Heart right ventricle (tissue), 16 donors: ENCODE data around the gene JADE2. TPM values are rescaled to one million over a fixed set of nuclear protein-coding genes. Genes with fewer than 3 reads are reported as not detected.
"Not testable (repeated sequence)": the region's sequence is repeated elsewhere in the genome, so short reads cannot be mapped to it uniquely, and the experiment has no call there.

Experiments
- ATAC-seq, 8 donors: fragments of 200-7000 bp; cut with Tn5 transposase; one replicate each; pipeline ENCODE4 v1.9.1; 2020; ENCODE audit warnings: mild to moderate bottlenecking in 8 of 8, moderate library complexity in 8 of 8, moderate number of reproducible peaks in 1 of 8
- DNase-seq, 2 donors: peaks; one replicate each; pipeline ENCODE4 v3.0.0-alpha.2; 2020
- H3K27ac ChIP-seq, 10 donors: fragments of 200-600 bp; sonication (generic) in 2 of 10; one replicate each; pipeline versions ENCODE4 v1.5.0 to v1.8.0; 2020 to 2022; ENCODE audit warnings: mild to moderate bottlenecking in 3 of 10
- H3K27me3 ChIP-seq, 7 donors: fragments of 200-600 bp; one replicate each; pipeline ENCODE4 v1.8.0; 2021 to 2022; ENCODE audit warnings: mild to moderate bottlenecking in 2 of 7
- H3K36me3 ChIP-seq, 9 donors: fragments of 200-600 bp; sonication (generic) in 1 of 9; one replicate each; pipeline versions ENCODE4 v1.5.0 to v1.8.0; 2020 to 2022; ENCODE audit warnings: mild to moderate bottlenecking in 2 of 9
- H3K4me1 ChIP-seq, 9 donors: fragments of 200-600 bp; sonication (generic) in 1 of 9; one replicate each; pipeline versions ENCODE4 v1.5.0 to v1.8.0; 2020 to 2022; ENCODE audit warnings: mild to moderate bottlenecking in 4 of 9
- H3K4me3 ChIP-seq, 10 donors: fragments of 200-600 bp; sonication (generic) in 2 of 10; one replicate each; pipeline versions ENCODE4 v1.5.0 to v1.8.0; 2020 to 2022; ENCODE audit warnings: mild to moderate bottlenecking in 7 of 10, moderate library complexity in 2 of 10
- H3K9me3 ChIP-seq, 11 donors: fragments of 200-600 bp in 10 of 11; sonication (generic) in 2 of 11; one replicate each; pipeline versions ENCODE4 v1.5.0 to v1.8.0; 2013 to 2022; ENCODE audit warnings: mild to moderate bottlenecking in 2 of 11, control low read depth in 1 of 11, moderate library complexity in 1 of 11
- WGBS, 2 donors: extraction: QIAGEN DNeasy Blood & Tissue Kit; methylation state at CpG; one replicate each; pipeline ENCODE4 v1.1.7; 2013; ENCODE audit warnings: inconsistent platforms in 1 of 2; 5-methylcytosine and 5-hydroxymethylcytosine counted together
- intact Hi-C, 10 donors: fragments of 100-400 bp; cut with DNase I; formaldehyde crosslinking; loops; one replicate each; pipeline versions ENCODE4 v1.11.1 to v1.14.2; 2022
- polyA plus RNA-seq, 2 donors: library from polyadenylated mRNA; stranded (reverse); fragments of 200-250 nt; gene quantifications; one replicate each; pipeline ENCODE4 v1.2.3, GENCODE V29; 2013
- total RNA-seq, 10 donors: library from RNA; stranded (reverse); fragmentation: NEBNext Ultra II Directional in 3 of 10; extraction: Animal tissue kit (Norgen Biotek cat#: 25700) in 3 of 10; gene quantifications; one replicate each; pipeline versions ENCODE4 v1.2.1 to v1.2.4, GENCODE V29; 2021 to 2023
- TF ChIP-seq, protein P1 (sequence below), 9 donors: fragments of 200-600 bp; sonication (generic) in 2 of 9; IDR thresholded peaks; one replicate each; pipeline versions ENCODE4 v1.5.0 to v1.8.0; 2021 to 2022; ENCODE audit warnings: antibody characterized with exemption in 9 of 9, mild to moderate bottlenecking in 5 of 9, moderate library complexity in 1 of 9
- donor health status: Arrhythmogenic right ventricular cardiomyopathy.
- donor health status: ischemic (EF 13 %, LVEDD 7.1; RV severe dilation, severe dysfunction).
- donor health status: healthy with polysubstance abuse.
- donor health status: DM: no; HTN: yes; CAD: no.
- donor health status: DM: no; HTN: no; CAD: no.
- donor health status: ischemic (EF 25% LVEDD 6.9; RV normal size, moderate dysfunction).
- donor health status: ischemic (EF 25% LVEDD 5.7; RV mildly dilated, moderate dysfunction).
- donor health status: healthy.
- donor health status: DM: yes; HTN: yes; CAD: no.
- donor health status: Ischemic cardiomyopathy.
- donor health status: ischemic (EF 35%, LVEDD 5.7; RV mildly dilated, moderate dysfunction).
- donor health status: nonischemic (EF 11% LVEDD 7.7; RV severe dilation, severe dysfunction).
- donor health status: DM: yes; HTN: yes; CAD: no.
- donor health status: PGD.
- donor health status: ischemic (EF 29% LVEDD 5.4; RV normal size, mild dysfunction).
- donor health status: nonischemic (EF 23%, LVEDD 6.1; RV moderate dilation, normal function).

Gene JADE2
- total and polyA plus RNA-seq, 12 donors = 5.4 to 38.5 (median 23.9) TPM

- intact Hi-C loops = loop anchor here in 1 of 10 donors (10.0 kb wide), 1 partner anchor 410 kb away; no protein-coding TSS in a partner anchor
- TF ChIP-seq, protein P1, sequence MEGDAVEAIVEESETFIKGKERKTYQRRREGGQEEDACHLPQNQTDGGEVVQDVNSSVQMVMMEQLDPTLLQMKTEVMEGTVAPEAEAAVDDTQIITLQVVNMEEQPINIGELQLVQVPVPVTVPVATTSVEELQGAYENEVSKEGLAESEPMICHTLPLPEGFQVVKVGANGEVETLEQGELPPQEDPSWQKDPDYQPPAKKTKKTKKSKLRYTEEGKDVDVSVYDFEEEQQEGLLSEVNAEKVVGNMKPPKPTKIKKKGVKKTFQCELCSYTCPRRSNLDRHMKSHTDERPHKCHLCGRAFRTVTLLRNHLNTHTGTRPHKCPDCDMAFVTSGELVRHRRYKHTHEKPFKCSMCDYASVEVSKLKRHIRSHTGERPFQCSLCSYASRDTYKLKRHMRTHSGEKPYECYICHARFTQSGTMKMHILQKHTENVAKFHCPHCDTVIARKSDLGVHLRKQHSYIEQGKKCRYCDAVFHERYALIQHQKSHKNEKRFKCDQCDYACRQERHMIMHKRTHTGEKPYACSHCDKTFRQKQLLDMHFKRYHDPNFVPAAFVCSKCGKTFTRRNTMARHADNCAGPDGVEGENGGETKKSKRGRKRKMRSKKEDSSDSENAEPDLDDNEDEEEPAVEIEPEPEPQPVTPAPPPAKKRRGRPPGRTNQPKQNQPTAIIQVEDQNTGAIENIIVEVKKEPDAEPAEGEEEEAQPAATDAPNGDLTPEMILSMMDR (IDR thresholded peaks at IDR 0.05) = no peak
- Histone ChIP-seq H3K9me3 (no peaks in the 10 kb centered on the region), H3K27ac (peak overlapping the region in 9 of 10 donors; percentile 26 to 78 (median 58)), H3K4me3 (no peak overlapping the region), H3K4me1 (peaks cover 0 to 32% (median 14%) of the 10 kb centered on the region in 9 donors), H3K27me3 (no peaks in the 10 kb centered on the region), H3K36me3 (no peaks in the 10 kb centered on the region)
- WGBS, 2 donors = 86 to 93% methylated on average over 3 of the region's 3 CpGs
- DNase-seq (no peak), ATAC-seq (no peak)
These were observed 69.5 kb downstream of the JADE2 start for GRCh38 chr5:134594797-134595457.

- Histone ChIP-seq H3K27me3 (no peaks in the 10 kb centered on the region), H3K27ac (peak overlapping the region in 9 of 10 donors; percentile 26 to 78 (median 58)), H3K4me1 (peaks cover 0 to 32% (median 14%) of the 10 kb centered on the region in 9 donors), H3K9me3 (no peaks in the 10 kb centered on the region), H3K4me3 (no peak overlapping the region), H3K36me3 (no peaks in the 10 kb centered on the region)
- TF ChIP-seq, protein P1 (IDR thresholded peaks at IDR 0.05) = no peak
- no peak for DNase-seq
- peak in 4 of 8 donors; percentile 32 to 50 (median 44) for ATAC-seq
- intact Hi-C loops = loop anchor here in 1 of 10 donors (10.0 kb wide), 1 partner anchor 411 kb away; no protein-coding TSS in a partner anchor
- 51 to 59% methylated on average over 3 of the region's 3 CpGs for WGBS, 2 donors
These were observed 70.0 kb downstream of the JADE2 start for GRCh38 chr5:134595458-134595838.

DNA sequence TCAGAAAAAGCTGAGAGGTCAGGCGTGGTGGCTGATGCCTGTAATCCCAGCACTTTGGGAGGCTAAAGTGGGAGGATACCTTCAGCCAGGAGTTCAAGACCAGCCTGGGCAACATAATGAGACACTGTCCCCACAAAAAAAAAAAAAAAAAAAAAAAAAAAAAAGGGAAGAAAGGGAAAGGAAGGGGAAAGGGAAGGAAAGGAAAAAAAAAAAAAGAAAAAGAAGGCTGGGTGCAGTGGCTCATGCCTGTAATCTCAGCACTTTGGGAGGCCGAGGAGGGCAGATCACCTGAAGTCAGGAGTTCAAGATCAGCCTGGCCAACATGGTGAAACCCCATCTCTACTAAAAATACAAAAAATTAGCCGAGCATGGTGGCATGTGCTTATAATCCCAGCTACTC lies 74.3 kb downstream of the JADE2 start:
- H3K27ac ChIP-seq, H3K27me3 ChIP-seq, DNase-seq, ATAC-seq, H3K4me3 ChIP-seq, H3K9me3 ChIP-seq: not testable (repeated sequence)
- WGBS, 2 donors = 97% methylated on average over 3 of the region's 3 CpGs
- intact Hi-C loops = loop anchor here in 1 of 10 donors (10.0 kb wide), 1 partner anchor 415 kb away; no protein-coding TSS in a partner anchor
- peaks cover 0 to 11% (median 3%) of the 10 kb centered on the region in 9 donors for H3K4me1 ChIP-seq
- H3K36me3 ChIP-seq = peaks cover 0 to 36% (median 12%) of the 10 kb centered on the region in 9 donors

DNA sequence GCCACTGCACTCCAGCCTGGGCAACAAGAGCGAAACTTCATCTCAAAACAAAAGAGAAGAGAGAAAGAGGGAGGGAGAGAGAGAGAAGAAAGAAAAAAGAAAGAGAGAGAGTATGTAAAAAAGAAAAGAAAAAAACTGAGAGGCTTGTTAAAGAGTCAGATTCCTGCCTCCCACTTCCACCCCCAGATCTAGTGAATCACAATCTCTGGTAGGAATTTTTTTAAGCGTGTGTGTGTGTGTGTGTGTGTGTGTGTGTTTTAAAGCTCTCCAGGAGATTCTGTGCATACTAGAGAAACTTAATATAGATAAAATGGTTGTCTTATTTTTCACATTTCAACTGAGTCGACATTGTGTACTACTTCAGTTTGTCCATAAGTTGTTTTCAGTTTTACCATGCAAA lies 75.1 kb downstream of the JADE2 start:
- Histone ChIP-seq H3K4me1 (peaks cover 0 to 12% (median 0%) of the 10 kb centered on the region in 9 donors), H3K36me3 (peaks cover 0 to 44% (median 20%) of the 10 kb centered on the region in 9 donors), H3K27me3 (no peaks in the 10 kb centered on the region), H3K4me3 (no peak overlapping the region), H3K27ac (no peak overlapping the region), H3K9me3 (no peaks in the 10 kb centered on the region)
- intact Hi-C loops = no loop called here
- ATAC-seq (no peak), DNase-seq (no peak)
- TF ChIP-seq, protein P1 (IDR thresholded peaks at IDR 0.05) = no peak
- 81 to 87% methylated on average over 3 of the region's 3 CpGs for WGBS, 2 donors

DNA sequence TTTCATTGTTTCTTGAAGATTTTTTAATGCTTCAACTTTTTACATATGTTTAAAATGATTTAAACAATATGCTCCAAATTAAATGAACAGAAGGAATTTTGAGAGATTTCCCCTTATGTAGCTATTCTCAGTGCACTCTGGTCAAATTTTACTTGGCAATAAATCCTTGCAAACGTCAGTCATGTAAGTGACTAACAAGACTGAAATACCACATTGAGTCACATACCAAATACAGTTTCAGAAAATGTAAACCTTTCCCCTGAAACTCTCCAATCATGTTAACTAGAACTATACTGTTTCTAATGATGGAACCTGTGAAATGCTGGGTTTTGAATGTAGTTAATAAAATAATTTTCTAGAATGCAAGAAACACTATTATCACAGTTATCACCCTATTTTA lies 77.6 kb downstream of the JADE2 start:
- Histone ChIP-seq H3K27me3 (no peaks in the 10 kb centered on the region), H3K36me3 (peaks cover 0 to 68% (median 41%) of the 10 kb centered on the region in 9 donors), H3K4me3 (no peak overlapping the region), H3K27ac (no peak overlapping the region), H3K4me1 (peaks cover 0 to 12% (median 0%) of the 10 kb centered on the region in 9 donors), H3K9me3 (no peaks in the 10 kb centered on the region)
- ATAC-seq (peak in 1 of 8 donors; percentile 24), DNase-seq (no peak)
- WGBS, 2 donors = 22 to 27% methylated on average over 1 of the region's 1 CpG
- intact Hi-C loops = no loop called here
- TF ChIP-seq, protein P1 (IDR thresholded peaks at IDR 0.05) = no peak
